ENCODE data around the gene NAT10. TPM values are rescaled to one million over a fixed set of nuclear protein-coding genes. Genes with fewer than 3 reads are reported as not detected.

Gene NAT10
- polyA plus RNA-seq, 1 donor, result 37.0 TPM

GRCh38 chr11:34134765-34135164 lies 29.3 kb downstream of the NAT10 start:
- Histone ChIP-seq H3K4me3 (ENCODE audit: low read length) (no peak overlapping the region), H3K4me1 (ENCODE audit: control insufficient read depth, insufficient read depth, low read length) (no peaks in the 10 kb centered on the region), H3K27me3 (ENCODE audit: control insufficient read depth, insufficient read depth, low read length) (no peaks in the 10 kb centered on the region), H3K27ac (ENCODE audit: low read length) (no peak overlapping the region), H3K9me3 (ENCODE audit: control insufficient read depth, low read depth, low read length) (no peaks in the 10 kb centered on the region), H3K36me3 (ENCODE audit: control insufficient read depth, insufficient read depth, low read length) (peaks cover 83% of the 10 kb centered on the region)
- no peak for DNase-seq
- no CpG with 5 or more reads among the region's 5 CpGs for WGBS (ENCODE audit: insufficient coverage, low lambda C conversion rate)

GRCh38 chr11:34135439-34135838 lies 30.0 kb downstream of the NAT10 start:
- no peak overlapping the region for H3K27ac ChIP-seq (ENCODE audit: low read length)
- H3K4me1 ChIP-seq (ENCODE audit: control insufficient read depth, insufficient read depth, low read length), result no peaks in the 10 kb centered on the region
- H3K27me3 ChIP-seq (ENCODE audit: control insufficient read depth, insufficient read depth, low read length), result no peaks in the 10 kb centered on the region
- no peaks in the 10 kb centered on the region for H3K9me3 ChIP-seq (ENCODE audit: control insufficient read depth, low read depth, low read length)
- peaks cover 89% of the 10 kb centered on the region for H3K36me3 ChIP-seq (ENCODE audit: control insufficient read depth, insufficient read depth, low read length)
- no peak overlapping the region for H3K4me3 ChIP-seq (ENCODE audit: low read length)
- DNase-seq, result no peak
- whole genome bisulfite sequencing (ENCODE audit: insufficient coverage, low lambda C conversion rate), result no CpG with 5 or more reads among the region's 3 CpGs

- H3K27ac ChIP-seq (ENCODE audit: low read length), result no peak overlapping the region
- no peaks in the 10 kb centered on the region for H3K27me3 ChIP-seq (ENCODE audit: control insufficient read depth, insufficient read depth, low read length)
- no peak for DNase-seq
- no peak overlapping the region for H3K4me3 ChIP-seq (ENCODE audit: low read length)
- no peaks in the 10 kb centered on the region for H3K9me3 ChIP-seq (ENCODE audit: control insufficient read depth, low read depth, low read length)
- peaks cover 89% of the 10 kb centered on the region for H3K36me3 ChIP-seq (ENCODE audit: control insufficient read depth, insufficient read depth, low read length)
- no CpG with 5 or more reads among the region's 8 CpGs for WGBS (ENCODE audit: insufficient coverage, low lambda C conversion rate)
- H3K4me1 ChIP-seq (ENCODE audit: control insufficient read depth, insufficient read depth, low read length), result no peaks in the 10 kb centered on the region
These were observed 31.0 kb downstream of the NAT10 start for GRCh38 chr11:34136420-34136819.

GRCh38 chr11:34139346-34139745 lies 33.9 kb downstream of the NAT10 start:
- no peaks in the 10 kb centered on the region for H3K4me1 ChIP-seq (ENCODE audit: control insufficient read depth, insufficient read depth, low read length)
- no peak overlapping the region for H3K4me3 ChIP-seq (ENCODE audit: low read length)
- no peak overlapping the region for H3K27ac ChIP-seq (ENCODE audit: low read length)
- WGBS (ENCODE audit: insufficient coverage, low lambda C conversion rate), result no CpG with 5 or more reads among the region's 7 CpGs
- peaks cover 96% of the 10 kb centered on the region for H3K36me3 ChIP-seq (ENCODE audit: control insufficient read depth, insufficient read depth, low read length)
- H3K27me3 ChIP-seq (ENCODE audit: control insufficient read depth, insufficient read depth, low read length), result no peaks in the 10 kb centered on the region
- H3K9me3 ChIP-seq (ENCODE audit: control insufficient read depth, low read depth, low read length), result no peaks in the 10 kb centered on the region
- no peak for DNase-seq

GRCh38 chr11:34140149-34140548 lies 34.7 kb downstream of the NAT10 start:
- H3K27me3 ChIP-seq (ENCODE audit: control insufficient read depth, insufficient read depth, low read length), result no peaks in the 10 kb centered on the region
- WGBS (ENCODE audit: insufficient coverage, low lambda C conversion rate), result no CpG with 5 or more reads among the region's 11 CpGs
- H3K36me3 ChIP-seq (ENCODE audit: control insufficient read depth, insufficient read depth, low read length), result peaks cover 96% of the 10 kb centered on the region
- H3K4me3 ChIP-seq (ENCODE audit: low read length), result no peak overlapping the region
- DNase-seq, result no peak
- H3K4me1 ChIP-seq (ENCODE audit: control insufficient read depth, insufficient read depth, low read length), result no peaks in the 10 kb centered on the region
- no peaks in the 10 kb centered on the region for H3K9me3 ChIP-seq (ENCODE audit: control insufficient read depth, low read depth, low read length)
- H3K27ac ChIP-seq (ENCODE audit: low read length), result no peak overlapping the region

GRCh38 chr11:34143048-34143447 lies 37.6 kb downstream of the NAT10 start:
- no peaks in the 10 kb centered on the region for H3K27me3 ChIP-seq (ENCODE audit: control insufficient read depth, insufficient read depth, low read length)
- no peak for DNase-seq
- H3K4me3 ChIP-seq (ENCODE audit: low read length), result no peak overlapping the region
- no peaks in the 10 kb centered on the region for H3K4me1 ChIP-seq (ENCODE audit: control insufficient read depth, insufficient read depth, low read length)
- peaks cover 97% of the 10 kb centered on the region for H3K36me3 ChIP-seq (ENCODE audit: control insufficient read depth, insufficient read depth, low read length)
- no peaks in the 10 kb centered on the region for H3K9me3 ChIP-seq (ENCODE audit: control insufficient read depth, low read depth, low read length)
- WGBS (ENCODE audit: insufficient coverage, low lambda C conversion rate), result no CpG with 5 or more reads among the region's 2 CpGs
- H3K27ac ChIP-seq (ENCODE audit: low read length), result no peak overlapping the region

- H3K27ac ChIP-seq (ENCODE audit: low read length), result no peak overlapping the region
- WGBS (ENCODE audit: insufficient coverage, low lambda C conversion rate), result no CpG with 5 or more reads among the region's 5 CpGs
- H3K9me3 ChIP-seq (ENCODE audit: control insufficient read depth, low read depth, low read length), result no peaks in the 10 kb centered on the region
- DNase-seq, result no peak
- H3K27me3 ChIP-seq (ENCODE audit: control insufficient read depth, insufficient read depth, low read length), result no peaks in the 10 kb centered on the region
- no peaks in the 10 kb centered on the region for H3K4me1 ChIP-seq (ENCODE audit: control insufficient read depth, insufficient read depth, low read length)
- no peak overlapping the region for H3K4me3 ChIP-seq (ENCODE audit: low read length)
- peaks cover 94% of the 10 kb centered on the region for H3K36me3 ChIP-seq (ENCODE audit: control insufficient read depth, insufficient read depth, low read length)
These were observed 39.6 kb downstream of the NAT10 start for GRCh38 chr11:34145073-34145472.

- Histone ChIP-seq H3K9me3 (ENCODE audit: control insufficient read depth, low read depth, low read length) (no peaks in the 10 kb centered on the region), H3K36me3 (ENCODE audit: control insufficient read depth, insufficient read depth, low read length) (peaks cover 85% of the 10 kb centered on the region), H3K4me1 (ENCODE audit: control insufficient read depth, insufficient read depth, low read length) (peaks cover 6% of the 10 kb centered on the region), H3K4me3 (ENCODE audit: low read length) (no peak overlapping the region), H3K27me3 (ENCODE audit: control insufficient read depth, insufficient read depth, low read length) (no peaks in the 10 kb centered on the region), H3K27ac (ENCODE audit: low read length) (no peak overlapping the region)
- WGBS (ENCODE audit: insufficient coverage, low lambda C conversion rate), result 100% methylated on average over 2 of the region's 8 CpGs
- no peak for DNase-seq
These were observed 40.5 kb downstream of the NAT10 start for GRCh38 chr11:34145847-34146381.

- Histone ChIP-seq H3K36me3 (ENCODE audit: control insufficient read depth, insufficient read depth, low read length) (peaks cover 84% of the 10 kb centered on the region), H3K4me1 (ENCODE audit: control insufficient read depth, insufficient read depth, low read length) (peaks cover 9% of the 10 kb centered on the region), H3K4me3 (ENCODE audit: low read length) (no peak overlapping the region), H3K27ac (ENCODE audit: low read length) (no peak overlapping the region), H3K9me3 (ENCODE audit: control insufficient read depth, low read depth, low read length) (no peaks in the 10 kb centered on the region), H3K27me3 (ENCODE audit: control insufficient read depth, insufficient read depth, low read length) (no peaks in the 10 kb centered on the region)
- DNase-seq, result no peak
- 100% methylated on average over 1 of the region's 12 CpGs for WGBS (ENCODE audit: insufficient coverage, low lambda C conversion rate)
These were observed 41.0 kb downstream of the NAT10 start for GRCh38 chr11:34146411-34146810.

- no CpG with 5 or more reads among the region's 5 CpGs for WGBS (ENCODE audit: insufficient coverage, low lambda C conversion rate)
- peaks cover 9% of the 10 kb centered on the region for H3K4me1 ChIP-seq (ENCODE audit: control insufficient read depth, insufficient read depth, low read length)
- peaks cover 84% of the 10 kb centered on the region for H3K36me3 ChIP-seq (ENCODE audit: control insufficient read depth, insufficient read depth, low read length)
These were observed 41.4 kb downstream of the NAT10 start for GRCh38 chr11:34146866-34147265.

GRCh38 chr11:34147581-34147980 lies 42.2 kb downstream of the NAT10 start:
- H3K4me3 ChIP-seq (ENCODE audit: low read length), result no peak overlapping the region
- no CpG with 5 or more reads among the region's 8 CpGs for WGBS (ENCODE audit: insufficient coverage, low lambda C conversion rate)
- H3K36me3 ChIP-seq (ENCODE audit: control insufficient read depth, insufficient read depth, low read length), result peaks cover 83% of the 10 kb centered on the region
- no peak overlapping the region for H3K27ac ChIP-seq (ENCODE audit: low read length)
- H3K27me3 ChIP-seq (ENCODE audit: control insufficient read depth, insufficient read depth, low read length), result no peaks in the 10 kb centered on the region
- DNase-seq, result no peak
- H3K9me3 ChIP-seq (ENCODE audit: control insufficient read depth, low read depth, low read length), result no peaks in the 10 kb centered on the region
- peaks cover 9% of the 10 kb centered on the region for H3K4me1 ChIP-seq (ENCODE audit: control insufficient read depth, insufficient read depth, low read length)

More at GRCh38 chr11:34146866-34147265, 41.4 kb downstream of the NAT10 start:
- no peak for DNase-seq
- Histone ChIP-seq H3K4me3 (ENCODE audit: low read length) (no peak overlapping the region), H3K27ac (ENCODE audit: low read length) (no peak overlapping the region), H3K9me3 (ENCODE audit: control insufficient read depth, low read depth, low read length) (no peaks in the 10 kb centered on the region), H3K27me3 (ENCODE audit: control insufficient read depth, insufficient read depth, low read length) (no peaks in the 10 kb centered on the region)
